Parathyroid adenoma (tissue), 2 donors: ENCODE measurements around the gene UQCRH.
A peak's percentile ranks its signal among the peaks of the same experiment; 100 is the strongest.

Experiments
- H2AFZ ChIP-seq: fragments of 300-600 bp; sonication (generic); one replicate; pipeline ENCODE4 v1.7.0; 2017; ENCODE audit warnings: antibody characterized with exemption, mild to moderate bottlenecking
- H3K27ac ChIP-seq: fragments of 300-600 bp; sonication (generic); one replicate; pipeline ENCODE4 v1.7.0; 2017
- H3K27me3 ChIP-seq: fragments of 300-600 bp; sonication (generic); one replicate; pipeline ENCODE4 v1.7.0; 2017; ENCODE audit warnings: low read length; ENCODE audit not compliant: control insufficient read depth, insufficient read depth
- H3K36me3 ChIP-seq: fragments of 300-600 bp; sonication (generic); one replicate; pipeline ENCODE4 v1.7.0; 2017; ENCODE audit warnings: low read length; ENCODE audit not compliant: control insufficient read depth, insufficient read depth
- H3K4me1 ChIP-seq: fragments of 300-600 bp; sonication (generic); one replicate; pipeline ENCODE4 v1.7.0; 2017; ENCODE audit warnings: control low read depth
- H3K4me2 ChIP-seq: fragments of 300-600 bp; sonication (generic); one replicate; pipeline ENCODE4 v1.7.0; 2017; ENCODE audit warnings: low read length
- H3K4me3 ChIP-seq: fragments of 300-600 bp; sonication (generic); one replicate; pipeline ENCODE4 v1.7.0; 2017; ENCODE audit warnings: low read depth, low read length
- H3K79me2 ChIP-seq: fragments of 300-600 bp; sonication (generic); one replicate; pipeline ENCODE4 v1.7.0; 2017; ENCODE audit warnings: control low read depth
- H3K9ac ChIP-seq: fragments of 300-600 bp; sonication (generic); one replicate; pipeline ENCODE4 v1.7.0; 2017; ENCODE audit warnings: mild to moderate bottlenecking
- H3K9me3 ChIP-seq: fragments of 300-600 bp; sonication (generic); one replicate; pipeline ENCODE4 v1.7.0; 2017; ENCODE audit warnings: low read length; ENCODE audit not compliant: control insufficient read depth
- TF ChIP-seq, protein P1 (sequence below): fragments of 300-600 bp; sonication (generic); IDR thresholded peaks from one replicate; pipeline ENCODE4 v1.7.0; 2017; ENCODE audit warnings: antibody characterized with exemption, mild to moderate bottlenecking
- donor health status: primary hyperparathyroidism.

UQCRH gene

GRCh38 chr1:46301808-46302640, 1.5 kb upstream of the UQCRH start:
- Histone ChIP-seq H3K4me1 (peaks cover 8% of the 10 kb centered on the region), H3K79me2 (peaks cover 52% of the 10 kb centered on the region)

DNA sequence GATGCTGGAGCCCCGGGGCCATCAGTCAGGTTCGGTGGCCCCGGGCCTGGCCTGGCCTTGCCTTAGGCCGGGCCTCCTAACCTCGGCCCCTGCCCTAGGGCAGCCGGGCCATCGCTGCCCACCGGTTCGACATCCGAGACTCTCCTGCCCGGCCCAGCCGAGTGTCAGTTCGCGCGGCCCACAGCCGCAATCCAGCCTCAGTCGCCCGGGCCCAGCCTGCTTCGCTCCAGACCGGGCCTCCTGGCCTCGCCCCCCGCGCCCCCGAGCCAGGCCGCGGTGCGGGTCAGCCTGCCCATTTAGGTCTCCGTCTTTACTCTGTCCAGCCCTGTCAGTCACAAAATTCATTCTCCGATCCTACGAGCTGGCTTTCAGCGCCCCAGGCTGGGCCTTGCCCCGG, 859 bp upstream of the UQCRH start:
- Histone ChIP-seq H3K27ac (peak overlapping the region; percentile 96), H3K36me3 (no peaks in the 10 kb centered on the region), H3K27me3 (no peaks in the 10 kb centered on the region), H3K9me3 (no peaks in the 10 kb centered on the region), H3K9ac (peak overlapping the region; percentile 91), H3K4me3 (peak overlapping the region; percentile 96), H3K79me2 (peaks cover 51% of the 10 kb centered on the region), H3K4me1 (peaks cover 8% of the 10 kb centered on the region), H3K4me2 (peak overlapping the region; percentile 85), H2AFZ (peak overlapping the region; percentile 90)
- TF ChIP-seq, protein P1, sequence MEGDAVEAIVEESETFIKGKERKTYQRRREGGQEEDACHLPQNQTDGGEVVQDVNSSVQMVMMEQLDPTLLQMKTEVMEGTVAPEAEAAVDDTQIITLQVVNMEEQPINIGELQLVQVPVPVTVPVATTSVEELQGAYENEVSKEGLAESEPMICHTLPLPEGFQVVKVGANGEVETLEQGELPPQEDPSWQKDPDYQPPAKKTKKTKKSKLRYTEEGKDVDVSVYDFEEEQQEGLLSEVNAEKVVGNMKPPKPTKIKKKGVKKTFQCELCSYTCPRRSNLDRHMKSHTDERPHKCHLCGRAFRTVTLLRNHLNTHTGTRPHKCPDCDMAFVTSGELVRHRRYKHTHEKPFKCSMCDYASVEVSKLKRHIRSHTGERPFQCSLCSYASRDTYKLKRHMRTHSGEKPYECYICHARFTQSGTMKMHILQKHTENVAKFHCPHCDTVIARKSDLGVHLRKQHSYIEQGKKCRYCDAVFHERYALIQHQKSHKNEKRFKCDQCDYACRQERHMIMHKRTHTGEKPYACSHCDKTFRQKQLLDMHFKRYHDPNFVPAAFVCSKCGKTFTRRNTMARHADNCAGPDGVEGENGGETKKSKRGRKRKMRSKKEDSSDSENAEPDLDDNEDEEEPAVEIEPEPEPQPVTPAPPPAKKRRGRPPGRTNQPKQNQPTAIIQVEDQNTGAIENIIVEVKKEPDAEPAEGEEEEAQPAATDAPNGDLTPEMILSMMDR = no peak

More at GRCh38 chr1:46301808-46302640, 1.5 kb upstream of the UQCRH start:
- H3K36me3 ChIP-seq = no peaks in the 10 kb centered on the region
- H3K9ac ChIP-seq = peak overlapping the region; percentile 91
- H3K4me3 ChIP-seq = peak overlapping the region; percentile 96
- H3K27me3 ChIP-seq = no peaks in the 10 kb centered on the region
- H2AFZ ChIP-seq = peak overlapping the region; percentile 90
- no peaks in the 10 kb centered on the region for H3K9me3 ChIP-seq
- TF ChIP-seq, protein P1 = no peak
- H3K4me2 ChIP-seq = peak overlapping the region; percentile 85
- peak overlapping the region; percentile 96 for H3K27ac ChIP-seq

GRCh38 chr1:46303872-46304326, 401 bp downstream of the UQCRH start:
- peak overlapping the region; percentile 90 for H2AFZ ChIP-seq
- no peaks in the 10 kb centered on the region for H3K27me3 ChIP-seq
- H3K27ac ChIP-seq = peak overlapping the region; percentile 96
- TF ChIP-seq, protein P1 = no peak
- H3K4me3 ChIP-seq = peak overlapping the region; percentile 96
- peak overlapping the region; percentile 85 for H3K4me2 ChIP-seq
- no peak overlapping the region for H3K9ac ChIP-seq
- H3K79me2 ChIP-seq = peaks cover 50% of the 10 kb centered on the region
- peaks cover 8% of the 10 kb centered on the region for H3K4me1 ChIP-seq
- no peaks in the 10 kb centered on the region for H3K9me3 ChIP-seq
- no peaks in the 10 kb centered on the region for H3K36me3 ChIP-seq

GRCh38 chr1:46306159-46306530, 2.6 kb downstream of the UQCRH start:
- H3K9me3 ChIP-seq = no peaks in the 10 kb centered on the region
- no peak overlapping the region for H3K4me2 ChIP-seq
- H3K27ac ChIP-seq = no peak overlapping the region
- H3K4me3 ChIP-seq = no peak overlapping the region
- no peak overlapping the region for H2AFZ ChIP-seq
- H3K4me1 ChIP-seq = peaks cover 2% of the 10 kb centered on the region
- peaks cover 34% of the 10 kb centered on the region for H3K79me2 ChIP-seq
- H3K9ac ChIP-seq = no peak overlapping the region
- TF ChIP-seq, protein P1 = no peak
- no peaks in the 10 kb centered on the region for H3K36me3 ChIP-seq
- H3K27me3 ChIP-seq = no peaks in the 10 kb centered on the region
